Panc1 (cell line): ENCODE measurements around the gene FTSJ3.

ENCODE experiments used
- POLR2AphosphoS5 ChIP-seq: IDR thresholded peaks from 2 replicates; pipeline ENCODE4 v1.6.1; 2012; ENCODE audit warnings: mild to moderate bottlenecking, low read depth, low read length, moderate library complexity
- TF ChIP-seq, protein P1 (sequence below): fragments of 450-650 bp; IDR thresholded peaks from 2 replicates; pipeline ENCODE4 v1.5.1; 2017; ENCODE audit warnings: mild to moderate bottlenecking

- TF ChIP-seq, protein P1, sequence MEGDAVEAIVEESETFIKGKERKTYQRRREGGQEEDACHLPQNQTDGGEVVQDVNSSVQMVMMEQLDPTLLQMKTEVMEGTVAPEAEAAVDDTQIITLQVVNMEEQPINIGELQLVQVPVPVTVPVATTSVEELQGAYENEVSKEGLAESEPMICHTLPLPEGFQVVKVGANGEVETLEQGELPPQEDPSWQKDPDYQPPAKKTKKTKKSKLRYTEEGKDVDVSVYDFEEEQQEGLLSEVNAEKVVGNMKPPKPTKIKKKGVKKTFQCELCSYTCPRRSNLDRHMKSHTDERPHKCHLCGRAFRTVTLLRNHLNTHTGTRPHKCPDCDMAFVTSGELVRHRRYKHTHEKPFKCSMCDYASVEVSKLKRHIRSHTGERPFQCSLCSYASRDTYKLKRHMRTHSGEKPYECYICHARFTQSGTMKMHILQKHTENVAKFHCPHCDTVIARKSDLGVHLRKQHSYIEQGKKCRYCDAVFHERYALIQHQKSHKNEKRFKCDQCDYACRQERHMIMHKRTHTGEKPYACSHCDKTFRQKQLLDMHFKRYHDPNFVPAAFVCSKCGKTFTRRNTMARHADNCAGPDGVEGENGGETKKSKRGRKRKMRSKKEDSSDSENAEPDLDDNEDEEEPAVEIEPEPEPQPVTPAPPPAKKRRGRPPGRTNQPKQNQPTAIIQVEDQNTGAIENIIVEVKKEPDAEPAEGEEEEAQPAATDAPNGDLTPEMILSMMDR = no peak
- no peak for TF ChIP-seq POLR2AphosphoS5
Observed at GRCh38 chr17:63845509-63845908, 18.0 kb upstream of the FTSJ3 start.
